KMS-11 (cell line): ENCODE results near the gene NPAS2.

Source experiments
- H2AFZ ChIP-seq: fragments of 200-600 bp; sonication (generic); 2 replicates; pipeline ENCODE4 v1.6.1; 2016; ENCODE audit warnings: antibody characterized with exemption, mixed run types, low read depth
- H3K27ac ChIP-seq: fragments of 200-600 bp; sonication (generic); 2 replicates; pipeline ENCODE4 v1.6.1; 2016; ENCODE audit warnings: mild to moderate bottlenecking, mixed run types
- H3K27me3 ChIP-seq: fragments of 200-600 bp; sonication (generic); 2 replicates; pipeline ENCODE4 v1.6.1; 2017; ENCODE audit warnings: mild to moderate bottlenecking, low read depth, mixed run types, moderate library complexity; ENCODE audit not compliant: insufficient read depth
- H3K36me3 ChIP-seq: fragments of 200-600 bp; sonication (generic); 2 replicates; pipeline ENCODE4 v1.6.1; 2017; ENCODE audit warnings: mild to moderate bottlenecking, mixed run types; ENCODE audit not compliant: insufficient read depth
- H3K4me1 ChIP-seq: fragments of 200-600 bp; sonication (generic); 2 replicates; pipeline ENCODE4 v1.6.1; 2016; ENCODE audit warnings: mild to moderate bottlenecking, low read depth, mixed run types; ENCODE audit not compliant: poor library complexity, severe bottlenecking
- H3K4me2 ChIP-seq: fragments of 200-600 bp; sonication (generic); 2 replicates; pipeline ENCODE4 v1.7.0; 2016; ENCODE audit warnings: mild to moderate bottlenecking, mixed run types
- H3K4me3 ChIP-seq: fragments of 200-600 bp; sonication (generic); IDR thresholded peaks from 2 replicates; pipeline ENCODE4 v1.6.1; 2017; ENCODE audit warnings: low read depth, low read length, mixed read lengths; ENCODE audit not compliant: insufficient read depth
- H3K79me2 ChIP-seq: fragments of 200-600 bp; sonication (generic); 2 replicates; pipeline ENCODE4 v1.6.1; 2016; ENCODE audit warnings: low read depth, mixed run types; ENCODE audit not compliant: insufficient read depth
- H3K9ac ChIP-seq: fragments of 200-600 bp; sonication (generic); 2 replicates; pipeline ENCODE4 v1.6.1; 2016; ENCODE audit warnings: mild to moderate bottlenecking, mixed run types
- H4K20me1 ChIP-seq: fragments of 200-600 bp; sonication (generic); 2 replicates; pipeline ENCODE4 v1.6.1; 2016; ENCODE audit warnings: mild to moderate bottlenecking, mixed run types; ENCODE audit not compliant: insufficient read depth
- CTCF ChIP-seq: fragments of 200-600 bp; sonication (generic); conservative IDR thresholded peaks from 2 replicates; pipeline ENCODE4 v1.6.1; 2017; ENCODE audit warnings: low read depth, mild to moderate bottlenecking, antibody characterized with exemption, low read length, moderate library complexity, mixed read lengths

Gene NPAS2

GRCh38 chr2:100785626-100786296 is 34.2 kb upstream of the NPAS2 start:
- Histone ChIP-seq H3K27me3 (no peaks in the 10 kb centered on the region), H4K20me1 (no peaks in the 10 kb centered on the region), H3K27ac (no peak overlapping the region), H3K4me1 (no peaks in the 10 kb centered on the region), H2AFZ (no peak overlapping the region), H3K4me2 (no peak overlapping the region), H3K4me3 (no peak overlapping the region), H3K79me2 (no peaks in the 10 kb centered on the region), H3K9ac (no peak overlapping the region), H3K36me3 (no peaks in the 10 kb centered on the region)
- TF ChIP-seq CTCF: no peak

- no peaks in the 10 kb centered on the region for H4K20me1 ChIP-seq
- no peak overlapping the region for H3K27ac ChIP-seq
- H3K79me2 ChIP-seq: no peaks in the 10 kb centered on the region
- H3K36me3 ChIP-seq: no peaks in the 10 kb centered on the region
- H3K27me3 ChIP-seq: no peaks in the 10 kb centered on the region
- no peaks in the 10 kb centered on the region for H3K4me1 ChIP-seq
- no peak overlapping the region for H3K4me2 ChIP-seq
- no peak overlapping the region for H2AFZ ChIP-seq
- no peak for TF ChIP-seq CTCF
- H3K9ac ChIP-seq: no peak overlapping the region
- no peak overlapping the region for H3K4me3 ChIP-seq
Measured at GRCh38 chr2:100786297-100786658, 33.7 kb upstream of the NPAS2 start.

GRCh38 chr2:100786985-100787384 is 33.0 kb upstream of the NPAS2 start:
- no peak for TF ChIP-seq CTCF
- Histone ChIP-seq H3K4me1 (no peaks in the 10 kb centered on the region), H3K27ac (no peak overlapping the region), H3K4me3 (no peak overlapping the region), H3K79me2 (no peaks in the 10 kb centered on the region), H3K27me3 (no peaks in the 10 kb centered on the region), H3K36me3 (no peaks in the 10 kb centered on the region), H4K20me1 (no peaks in the 10 kb centered on the region), H3K4me2 (no peak overlapping the region), H3K9ac (no peak overlapping the region), H2AFZ (no peak overlapping the region)

GRCh38 chr2:100789361-100789760 is 30.6 kb upstream of the NPAS2 start:
- H3K4me3 ChIP-seq: no peak overlapping the region

More at GRCh38 chr2:100789361-100789760, 30.6 kb upstream of the NPAS2 start:
- TF ChIP-seq CTCF: no peak
- Histone ChIP-seq H3K79me2 (no peaks in the 10 kb centered on the region), H3K4me2 (no peak overlapping the region), H3K36me3 (no peaks in the 10 kb centered on the region), H3K9ac (no peak overlapping the region), H3K4me1 (no peaks in the 10 kb centered on the region), H2AFZ (no peak overlapping the region), H4K20me1 (no peaks in the 10 kb centered on the region), H3K27me3 (no peaks in the 10 kb centered on the region), H3K27ac (no peak overlapping the region)
